Naive thymus-derived CD4-positive, alpha-beta T cell (primary cell): ENCODE data around the gene GRB7. TPM values are rescaled to one million over a fixed set of nuclear protein-coding genes. Genes with fewer than 3 reads are reported as not detected.
A peak's percentile ranks its signal among the peaks of the same experiment; 100 is the strongest.

Experiments
- ATAC-seq: fragments of 150-1000 bp; cut with Tn5 transposase; 2 replicates; pipeline ENCODE4 v1.10.0; 2021; ENCODE audit warnings: mild to moderate bottlenecking, moderate library complexity
- CTCF ChIA-PET: fragments of 350-600 bp; sonication (Branson Sonifier 250); formaldehyde crosslinking; loops from one replicate; lab custom pipeline; 2021; ENCODE audit warnings: antibody characterized with exemption; lab: Charles Lee
- POLR2A ChIA-PET: fragments of 350-600 bp; sonication (Branson Sonifier 250); formaldehyde crosslinking; loops from one replicate; lab custom pipeline; 2021; ENCODE audit warnings: antibody characterized with exemption, inconsistent platforms; lab: Charles Lee
- DNase-seq, 9 donors: peaks; one replicate each; pipeline versions ENCODE4 v3.0.0 to v3.0.0-alpha.2; 2020 to 2022; ENCODE audit warnings: mixed read lengths in 1 of 9
- H3K27ac ChIP-seq: one replicate; pipeline ENCODE4 v1.7.0; 2013; ENCODE audit warnings: mild to moderate bottlenecking, low read depth, low read length, moderate library complexity
- H3K27me3 ChIP-seq, 2 donors: one replicate each; pipeline ENCODE4 v1.7.0; 2013; ENCODE audit warnings: low read length in 2 of 2, mild to moderate bottlenecking in 2 of 2, moderate library complexity in 2 of 2; ENCODE audit not compliant: control insufficient read depth in 2 of 2, insufficient read depth in 2 of 2
- H3K36me3 ChIP-seq, 3 experiments: 1 replicate in 2 of 3; 2 replicates in 1 of 3; pipeline ENCODE4 v1.7.0; 2013; ENCODE audit warnings: low read length in 3 of 3, mild to moderate bottlenecking in 3 of 3, moderate library complexity in 1 of 3; ENCODE audit not compliant: insufficient read depth in 3 of 3, control insufficient read depth in 2 of 3
- H3K4me1 ChIP-seq, 2 donors: one replicate each; pipeline ENCODE4 v1.7.0; 2013; ENCODE audit warnings: low read length in 2 of 2, mild to moderate bottlenecking in 2 of 2, moderate library complexity in 1 of 2; ENCODE audit not compliant: control insufficient read depth in 2 of 2, insufficient read depth in 2 of 2
- H3K4me3 ChIP-seq: 2 replicates; pipeline ENCODE4 v1.7.0; 2013; ENCODE audit warnings: mild to moderate bottlenecking, low read length
- H3K9me3 ChIP-seq, 3 experiments: 1 replicate in 2 of 3; 2 replicates in 1 of 3; pipeline ENCODE4 v1.7.0; 2013; ENCODE audit warnings: low read length in 3 of 3; ENCODE audit not compliant: control insufficient read depth in 2 of 3
- H3K27ac Mint-ChIP-seq, 9 donors: one replicate each; pipeline ENCODE4 v1.8.0; 2020 to 2022; ENCODE audit warnings: mixed read lengths in 9 of 9, mild to moderate bottlenecking in 8 of 9, moderate library complexity in 5 of 9, inconsistent platforms in 2 of 9
- H3K27me3 Mint-ChIP-seq, 5 donors: one replicate each; pipeline ENCODE4 v1.8.0; 2021 to 2022; ENCODE audit warnings: mixed read lengths in 5 of 5, mild to moderate bottlenecking in 1 of 5
- H3K36me3 Mint-ChIP-seq, 5 donors: one replicate each; pipeline ENCODE4 v1.8.0; 2020 to 2022; ENCODE audit warnings: mixed read lengths in 5 of 5, mild to moderate bottlenecking in 3 of 5, inconsistent platforms in 1 of 5
- H3K4me1 Mint-ChIP-seq, 7 donors: one replicate each; pipeline ENCODE4 v1.8.0; 2020 to 2022; ENCODE audit warnings: mixed read lengths in 7 of 7, mild to moderate bottlenecking in 3 of 7, inconsistent platforms in 1 of 7
- H3K4me3 Mint-ChIP-seq, 10 donors: one replicate each; pipeline ENCODE4 v1.8.0; 2020 to 2022; ENCODE audit warnings: mild to moderate bottlenecking in 10 of 10, mixed read lengths in 10 of 10, moderate library complexity in 6 of 10, inconsistent platforms in 2 of 10
- H3K9me3 Mint-ChIP-seq, 11 donors: one replicate each; pipeline ENCODE4 v1.8.0; 2020 to 2022; ENCODE audit warnings: mixed read lengths in 11 of 11, mild to moderate bottlenecking in 4 of 11, inconsistent platforms in 1 of 11, moderate library complexity in 1 of 11
- intact Hi-C, 2 donors: fragments of 100-400 bp; cut with micrococcal nuclease; formaldehyde crosslinking; loops; one replicate each; pipeline ENCODE4 v1.15.1; 2023
- polyA plus RNA-seq, 2 donors: library from polyadenylated mRNA; unstranded; fragments of 300-500 nt; fragmentation: Illumina TruSeq; gene quantifications; one replicate each; pipeline ENCODE4 v1.2.3, GENCODE V29; 2021
- total RNA-seq, 6 experiments: library from RNA in 5 of 6; stranded (reverse) in 5 of 6; gene quantifications; 1 replicate in 5 of 6; 2 replicates in 1 of 6; pipeline ENCODE4 v1.2.3 and lab custom pipeline; 2021 to 2026

Gene GRB7
- total and polyA plus RNA-seq, 7 experiments from 2014 or later: 0.99 TPM; not detected in 6

DNA sequence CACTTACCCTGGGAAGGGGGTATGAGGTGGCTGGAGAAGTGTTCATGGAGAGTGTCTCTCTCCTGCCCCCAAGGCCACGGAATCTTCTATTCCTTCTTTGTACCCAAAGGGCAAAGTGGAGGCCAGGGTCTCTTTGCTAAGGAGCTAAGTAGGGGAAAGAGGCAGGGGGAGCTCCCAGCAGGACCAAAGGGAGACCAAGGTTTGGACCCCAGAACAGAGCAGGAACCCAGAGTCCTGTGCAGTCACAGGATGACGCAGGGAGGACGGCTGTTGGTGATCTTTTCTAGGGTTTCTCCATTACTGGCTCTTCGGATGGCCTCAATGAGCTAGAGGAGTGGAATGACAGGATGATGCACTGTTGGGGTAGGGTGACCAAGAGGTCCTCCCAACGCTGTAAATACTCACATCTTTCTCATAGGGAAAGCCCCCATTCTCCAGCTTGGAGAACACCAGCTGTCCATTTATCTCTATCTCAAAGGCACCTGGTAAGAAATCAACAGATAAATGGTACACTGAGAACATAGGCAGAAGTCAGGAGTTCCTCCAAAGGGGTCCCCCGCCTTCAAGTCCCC is 8.4 kb upstream of the GRB7 start:
- Histone ChIP-seq H3K27ac (peak overlapping the region; percentile 95), H3K36me3 (peaks cover 3 to 34% (median 5%) of the 10 kb centered on the region in 3 experiments), H3K4me1 (peaks cover 10% of the 10 kb centered on the region in 2 donors), H3K9me3 (no peaks in the 10 kb centered on the region), H3K27me3 (no peaks in the 10 kb centered on the region), H3K4me3 (peak overlapping the region; percentile 95)
- ChIA-PET CTCF (interaction anchor here (0.6 to 3.4 kb wide), 13 partner anchors 15 to 298 kb away, joined by 3 to 29 read pairs (median 4); no protein-coding TSS in a partner anchor), POLR2A (interaction anchor here (0.5 to 4.2 kb wide), 26 partner anchors 9 to 304 kb away, joined by 3 to 28 read pairs (median 4); partner anchors contain the start of genes CDK12, IKZF3, LRRC3C and ORMDL3)
- Mint-ChIP-seq H3K27me3 (peaks cover 0 to 4% (median 0%) of the 10 kb centered on the region in 5 donors), H3K27ac (peak overlapping the region; percentile 84 to 98 (median 94)), H3K4me1 (peaks cover 11 to 20% (median 16%) of the 10 kb centered on the region in 7 donors), H3K4me3 (peak overlapping the region; percentile 88 to 96 (median 92)), H3K36me3 (peaks cover 0 to 11% (median 6%) of the 10 kb centered on the region in 5 donors), H3K9me3 (no peaks in the 10 kb centered on the region)
- no peak for ATAC-seq
- intact Hi-C loops: no loop called here
- DNase-seq: no peak

GRCh38 chr17:39730095-39730921 is 7.4 kb upstream of the GRB7 start, which contains the start of gene MIEN1:
MIEN1 (minus strand) TSS chr17:39730532; CDS start chr17:39730495, 37 bp downstream.
- peaks cover 0 to 11% (median 6%) of the 10 kb centered on the region in 5 donors for H3K36me3 Mint-ChIP-seq
- H3K9me3 ChIP-seq: no peaks in the 10 kb centered on the region
- no peaks in the 10 kb centered on the region for H3K9me3 Mint-ChIP-seq
- H3K4me3 ChIP-seq: peak within 1 kb of the TSS; percentile 95
- peak within 1 kb of the TSS; percentile 84 to 98 (median 94) for H3K27ac Mint-ChIP-seq
- no peaks in the 10 kb centered on the region for H3K27me3 ChIP-seq
- peak within 1 kb of the TSS; percentile 95 for H3K27ac ChIP-seq
- peaks cover 10% of the 10 kb centered on the region in 2 donors for H3K4me1 ChIP-seq
- peak; percentile 98 for ATAC-seq
- ChIA-PET CTCF (interaction anchor here (0.6 to 3.4 kb wide), 21 partner anchors 17 to 1289 kb away, joined by 3 to 29 read pairs (median 4); partner anchors contain the start of gene IKZF3), POLR2A (interaction anchor here (0.5 to 4.2 kb wide), 31 partner anchors 10 to 303 kb away, joined by 3 to 28 read pairs (median 4); partner anchors contain the start of genes IKZF3, LRRC3C, ORMDL3 and PGAP3)
- peak; percentile 87 to 100 (median 95) for DNase-seq
- H3K4me1 Mint-ChIP-seq: peaks cover 11 to 20% (median 16%) of the 10 kb centered on the region in 7 donors
- peaks cover 3 to 34% (median 5%) of the 10 kb centered on the region in 3 experiments for H3K36me3 ChIP-seq
- intact Hi-C loops: loop anchor here (1.0 to 10.0 kb wide), 13 partner anchors 24 to 326 kb away; partner anchors contain the start of genes IKZF3 (in 2 of the 2), PSMD3 (in 2 of the 2), STARD3 (in 2 of the 2) and FBXL20 (in 1 of the 2)
- H3K27me3 Mint-ChIP-seq: peaks cover 0 to 7% (median 0%) of the 10 kb centered on the region in 5 donors
- H3K4me3 Mint-ChIP-seq: peak within 1 kb of the TSS; percentile 88 to 96 (median 92)

GRCh38 chr17:39732586-39732985 is 5.2 kb upstream of the GRB7 start:
- POLR2A ChIA-PET: interaction anchor here (0.5 to 4.2 kb wide), 3 partner anchors 15 to 132 kb away, joined by 3 to 28 read pairs (median 3); partner anchors contain the start of gene IKZF3

GRCh38 chr17:39735882-39736281 is 1.9 kb upstream of the GRB7 start:
- Histone ChIP-seq H3K27ac (no peak overlapping the region), H3K4me3 (no peak overlapping the region), H3K27me3 (no peaks in the 10 kb centered on the region), H3K4me1 (peaks cover 0 to 12% of the 10 kb centered on the region in 2 donors), H3K9me3 (no peaks in the 10 kb centered on the region), H3K36me3 (no peaks in the 10 kb centered on the region)
- Mint-ChIP-seq H3K4me3 (no peak overlapping the region), H3K27ac (peak overlapping the region in 1 of 9 donors; percentile 4), H3K9me3 (peaks cover 0 to 2% (median 0%) of the 10 kb centered on the region in 11 donors), H3K36me3 (peaks cover 0 to 4% (median 0%) of the 10 kb centered on the region in 5 donors), H3K4me1 (peaks cover 6 to 29% (median 15%) of the 10 kb centered on the region in 7 donors), H3K27me3 (peaks cover 6 to 30% (median 13%) of the 10 kb centered on the region in 5 donors)
- no peak for DNase-seq
- POLR2A ChIA-PET: interaction anchor here (0.6 kb wide), 1 partner anchor 13 kb away, joined by 3 read pairs; no protein-coding TSS in a partner anchor
- intact Hi-C loops: loop anchor here in 1 of 2 donors (5.0 to 10.0 kb wide), 2 partner anchors 189 to 331 kb away; partner anchors contain the start of gene FBXL20
- CTCF ChIA-PET: interaction anchor here (1.1 kb wide), 1 partner anchor 113 kb away, joined by 3 read pairs; no protein-coding TSS in a partner anchor
- no peak for ATAC-seq

More at GRCh38 chr17:39732586-39732985, 5.2 kb upstream of the GRB7 start:
- H3K4me1 Mint-ChIP-seq: peaks cover 11 to 24% (median 15%) of the 10 kb centered on the region in 7 donors
- Histone ChIP-seq H3K4me3 (no peak overlapping the region), H3K27ac (no peak overlapping the region), H3K27me3 (no peaks in the 10 kb centered on the region), H3K36me3 (peaks cover 3 to 21% (median 5%) of the 10 kb centered on the region in 3 experiments), H3K4me1 (peaks cover 10 to 11% of the 10 kb centered on the region in 2 donors), H3K9me3 (no peaks in the 10 kb centered on the region)
- no peak for ATAC-seq
- H3K9me3 Mint-ChIP-seq: peaks cover 0 to 2% (median 0%) of the 10 kb centered on the region in 11 donors
- peaks cover 0 to 11% (median 6%) of the 10 kb centered on the region in 5 donors for H3K36me3 Mint-ChIP-seq
- no peak for DNase-seq
- intact Hi-C loops: loop anchor here (5.0 to 10.0 kb wide), 2 partner anchors 95 to 328 kb away; partner anchors contain the start of genes STARD3 (in 2 of the 2) and FBXL20 (in 1 of the 2)
- H3K27me3 Mint-ChIP-seq: peaks cover 0 to 21% (median 4%) of the 10 kb centered on the region in 5 donors
- H3K27ac Mint-ChIP-seq: peak overlapping the region in 6 of 9 donors; percentile 18 to 76 (median 50)
- CTCF ChIA-PET: interaction anchor here (1.1 to 1.2 kb wide), 2 partner anchors 47 to 111 kb away, joined by 3 to 4 read pairs; no protein-coding TSS in a partner anchor
- peak overlapping the region in 9 of 10 donors; percentile 10 to 85 (median 52) for H3K4me3 Mint-ChIP-seq

DNA sequence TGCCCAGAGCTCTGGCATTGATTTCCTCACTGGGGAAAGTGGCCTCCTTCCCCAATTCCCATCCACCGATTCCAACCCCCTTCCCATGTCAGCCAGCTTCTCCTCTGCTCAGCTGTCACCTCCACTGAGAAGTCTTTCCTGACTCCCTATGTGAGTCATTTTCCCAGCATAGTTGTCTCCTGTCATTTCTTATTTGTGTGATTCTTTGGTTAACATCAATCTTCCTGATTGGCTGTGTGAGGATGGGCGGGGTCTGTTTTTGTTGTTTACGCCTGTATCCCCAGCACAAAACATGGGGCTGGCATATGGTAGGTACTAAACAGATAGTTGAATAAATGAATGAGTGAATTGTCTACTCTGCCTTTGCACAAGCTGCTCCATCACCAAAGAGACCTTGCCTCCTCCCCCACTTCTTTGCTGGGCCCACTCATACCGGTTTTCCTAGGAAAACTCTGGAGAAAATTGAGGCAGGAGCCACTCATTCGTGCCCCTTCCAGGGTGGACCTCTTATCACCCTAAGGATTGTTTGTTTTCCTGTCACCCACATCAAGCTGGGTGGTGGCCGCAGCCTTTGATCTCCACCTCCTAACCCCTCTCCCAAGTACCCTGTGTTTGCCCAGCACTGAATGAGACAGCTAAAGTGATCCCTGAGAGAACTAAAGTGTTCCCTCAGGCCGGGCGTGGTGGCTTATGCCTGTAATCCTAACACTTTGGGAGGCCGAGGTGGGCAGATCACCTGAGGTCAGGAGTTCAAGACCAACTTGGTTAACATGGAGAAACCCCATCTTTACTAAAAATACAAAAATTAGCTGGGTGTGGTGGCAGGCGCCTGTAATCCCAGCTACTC is 1.2 kb upstream of the GRB7 start:
- no peak for ATAC-seq
- Histone ChIP-seq H3K36me3 (no peaks in the 10 kb centered on the region), H3K4me1 (peaks cover 0 to 12% of the 10 kb centered on the region in 2 donors), H3K9me3 (no peaks in the 10 kb centered on the region), H3K27ac (no peak overlapping the region), H3K4me3 (no peak overlapping the region), H3K27me3 (no peaks in the 10 kb centered on the region)
- Mint-ChIP-seq H3K4me3 (no peak overlapping the region), H3K27ac (no peak overlapping the region), H3K27me3 (peaks cover 6 to 30% (median 13%) of the 10 kb centered on the region in 5 donors), H3K36me3 (peaks cover 0 to 4% (median 0%) of the 10 kb centered on the region in 5 donors), H3K4me1 (peaks cover 6 to 31% (median 15%) of the 10 kb centered on the region in 7 donors), H3K9me3 (peaks cover 0 to 4% (median 0%) of the 10 kb centered on the region in 11 donors)
- no peak for DNase-seq
- CTCF ChIA-PET: interaction anchor here (1.1 kb wide), 1 partner anchor 113 kb away, joined by 3 read pairs; no protein-coding TSS in a partner anchor
- intact Hi-C loops: loop anchor here in 1 of 2 donors (5.0 to 10.0 kb wide), 2 partner anchors 189 to 332 kb away; partner anchors contain the start of gene FBXL20
- POLR2A ChIA-PET: interaction anchor here (0.6 kb wide), 1 partner anchor 12 kb away, joined by 3 read pairs; no protein-coding TSS in a partner anchor
